Sigmoid colon (tissue), 4 donors: ENCODE results near the gene SAP30BP.

Source experiments
- CTCF ChIP-seq, 4 experiments: fragments of 450-650 bp in 3 of 4; fragments of 200-600 bp in 1 of 4; IDR thresholded peaks; one replicate each; pipeline ENCODE4 v1.5.1; 2016 to 2019; ENCODE audit warnings: antibody characterized with exemption in 4 of 4, mild to moderate bottlenecking in 3 of 4, moderate library complexity in 2 of 4
- EP300 ChIP-seq, 4 donors: sonication (generic); formaldehyde crosslinking; IDR thresholded peaks; one replicate each; pipeline ENCODE4 v1.6.1; 2017; ENCODE audit warnings: antibody characterized with exemption in 4 of 4
- POLR2A ChIP-seq, 2 donors: fragments of 450-650 bp; IDR thresholded peaks; one replicate each; pipeline ENCODE4 v1.6.1; 2016; ENCODE audit warnings: antibody characterized with exemption in 2 of 2, mild to moderate bottlenecking in 2 of 2, moderate library complexity in 2 of 2
- POLR2AphosphoS5 ChIP-seq, 4 donors: sonication (generic); formaldehyde crosslinking; IDR thresholded peaks; one replicate each; pipeline ENCODE4 v1.6.1; 2017; ENCODE audit warnings: antibody characterized with exemption in 4 of 4

GRCh38 chr17:75680431-75680830 lies 13.3 kb downstream of the SAP30BP start:
- TF ChIP-seq CTCF (IDR thresholded peaks at IDR 0.05) (no peak), POLR2A (IDR thresholded peaks at IDR 0.05) (no peak), EP300 (IDR thresholded peaks at IDR 0.05) (no peak), POLR2AphosphoS5 (IDR thresholded peaks at IDR 0.05) (no peak)
